Measurements from ENCODE around the gene ADAMTS9.

DNA sequence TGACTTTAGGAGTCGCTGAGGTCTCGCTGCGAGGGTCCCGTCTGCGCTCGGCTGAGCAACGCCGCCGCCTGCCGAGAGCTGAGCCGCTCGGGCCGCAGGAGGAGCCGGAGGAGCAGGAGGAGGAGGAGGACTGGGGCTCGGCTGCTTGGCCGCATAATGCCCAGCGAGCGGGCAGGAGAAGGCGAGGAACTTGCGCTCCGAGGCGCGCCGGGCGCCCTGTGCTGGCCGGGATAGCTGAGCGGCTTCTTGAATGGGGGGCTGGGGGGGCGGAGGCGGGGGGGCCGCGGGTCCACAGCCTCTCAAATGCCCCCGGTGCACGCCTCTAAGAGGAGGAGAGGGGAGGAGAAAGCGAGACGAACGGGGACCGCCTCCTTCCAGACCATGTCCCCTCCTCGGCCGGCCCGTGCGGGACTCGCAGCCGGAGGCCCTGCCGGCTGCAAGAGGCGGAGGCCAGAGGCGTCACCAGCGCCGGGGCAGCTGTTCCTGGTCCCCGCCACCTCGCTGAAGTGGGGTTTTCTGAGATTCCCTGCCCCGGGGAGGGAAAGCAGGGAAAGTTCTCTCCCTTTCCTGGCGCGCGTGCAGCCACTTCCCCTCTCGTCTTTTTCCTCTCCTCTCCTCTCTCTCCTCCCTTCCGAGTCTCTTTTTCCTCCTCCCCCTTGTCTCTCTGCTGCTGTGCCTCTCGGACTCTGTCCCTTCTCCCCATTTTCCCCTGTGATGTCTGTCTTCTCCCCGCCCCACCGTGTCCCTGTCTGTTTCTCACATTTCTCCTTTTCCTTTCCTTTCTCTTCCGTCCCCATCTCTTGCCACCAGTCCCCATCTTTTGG is at the start of gene ADAMTS9:
- TF ChIP-seq GABPB2 (CRISPR knock-in tag; conservative IDR thresholded peaks at IDR 0.05) (no peak), HNRNPLL (IDR thresholded peaks at IDR 0.05; ENCODE audit: low read depth, low read length, poor library complexity, severe bottlenecking) (no peak)
- TF ChIP-seq, protein P1, sequence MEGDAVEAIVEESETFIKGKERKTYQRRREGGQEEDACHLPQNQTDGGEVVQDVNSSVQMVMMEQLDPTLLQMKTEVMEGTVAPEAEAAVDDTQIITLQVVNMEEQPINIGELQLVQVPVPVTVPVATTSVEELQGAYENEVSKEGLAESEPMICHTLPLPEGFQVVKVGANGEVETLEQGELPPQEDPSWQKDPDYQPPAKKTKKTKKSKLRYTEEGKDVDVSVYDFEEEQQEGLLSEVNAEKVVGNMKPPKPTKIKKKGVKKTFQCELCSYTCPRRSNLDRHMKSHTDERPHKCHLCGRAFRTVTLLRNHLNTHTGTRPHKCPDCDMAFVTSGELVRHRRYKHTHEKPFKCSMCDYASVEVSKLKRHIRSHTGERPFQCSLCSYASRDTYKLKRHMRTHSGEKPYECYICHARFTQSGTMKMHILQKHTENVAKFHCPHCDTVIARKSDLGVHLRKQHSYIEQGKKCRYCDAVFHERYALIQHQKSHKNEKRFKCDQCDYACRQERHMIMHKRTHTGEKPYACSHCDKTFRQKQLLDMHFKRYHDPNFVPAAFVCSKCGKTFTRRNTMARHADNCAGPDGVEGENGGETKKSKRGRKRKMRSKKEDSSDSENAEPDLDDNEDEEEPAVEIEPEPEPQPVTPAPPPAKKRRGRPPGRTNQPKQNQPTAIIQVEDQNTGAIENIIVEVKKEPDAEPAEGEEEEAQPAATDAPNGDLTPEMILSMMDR (IDR thresholded peaks at IDR 0.05 in 2 of 3, conservative IDR thresholded peaks at IDR 0.05 in 1 of 3; ENCODE audit: insufficient read depth in 2 of 3, low read depth in 1 of 3, low read length in 3 of 3): no peak

Measured in K562 (cell line).